K562 treated with DMSO at 1 percent for 24 hours (cell line): ENCODE measurements around the gene SPATA32. TPM values are rescaled to one million over a fixed set of nuclear protein-coding genes. Genes with fewer than 3 reads are reported as not detected.

ENCODE experiments used
- total RNA-seq: library from RNA; unstranded; fragments of 300-600 nt; gene quantifications from 2 replicates; pipeline ENCODE4 v1.2.3, GENCODE V29; 2022; ENCODE audit warnings: low read depth; ENCODE audit not compliant: insufficient read depth

SPATA32 gene
- total RNA-seq = not detected in 2 replicates

GRCh38 chr17:45261577-45262515 is at the start of gene SPATA32:
TSS of gene SPATA32 (minus strand) at chr17:45262094. CDS start at chr17:45262016, 78 bp downstream.

GRCh38 chr17:45221081-45222013 is 40.5 kb downstream of the SPATA32 start, which contains the start of gene FMNL1:
TSS of gene FMNL1 (plus strand) at chr17:45221885. CDS start at chr17:45222125, 240 bp downstream.

Other genes with a start within 250 kb of the SPATA32 start
- 63.2 and 70.5 TPM in 2 replicates for gene DCAKD, start 210.5 kb downstream of the SPATA32 start, total RNA-seq
- gene NMT1, start 200.8 kb downstream of the SPATA32 start, total RNA-seq = 106 and 114 TPM in 2 replicates
- gene PLCD3, start 129.6 kb downstream of the SPATA32 start, total RNA-seq = 12.3 and 12.7 TPM in 2 replicates
- 16.9 and 18.5 TPM in 2 replicates for gene ACBD4, start 126.4 kb downstream of the SPATA32 start, total RNA-seq
- 33.8 and 40.1 TPM in 2 replicates for gene HEXIM1, start 113.6 kb downstream of the SPATA32 start, total RNA-seq
- 7.2 and 9.2 TPM in 2 replicates for gene HEXIM2, start 100.2 kb downstream of the SPATA32 start, total RNA-seq
- gene FMNL1, start 40.2 kb downstream of the SPATA32 start, total RNA-seq = 70.5 and 72.7 TPM in 2 replicates
- 7.3 and 8.6 TPM in 2 replicates for gene MAP3K14, start 54.9 kb upstream of the SPATA32 start, total RNA-seq
- 7.0 and 8.2 TPM in 2 replicates for gene ARHGAP27, start 170.8 kb upstream of the SPATA32 start, total RNA-seq
- gene PLEKHM1, start 228.6 kb upstream of the SPATA32 start, total RNA-seq = 28.7 and 33.5 TPM in 2 replicates